SK-N-SH (cell line): ENCODE results near the gene CUBN. TPM values are rescaled to one million over a fixed set of nuclear protein-coding genes. Genes with fewer than 3 reads are reported as not detected.

Experiments used
- CTCF ChIA-PET: fragments of 300-600, 350-600 bp; formaldehyde crosslinking; extraction: SDS; loops from one replicate; lab custom pipeline; 2021; lab: Yijun Ruan, JAX
- POLR2A ChIA-PET: fragments of 350-600 bp; sonication (Branson Sonifier 250); formaldehyde crosslinking; extraction: SDS; loops from one replicate; lab custom pipeline; 2020; ENCODE audit warnings: antibody characterized with exemption, inconsistent platforms; lab: Yijun Ruan, JAX
- DNase-seq: peaks from one replicate; pipeline ENCODE4 v3.0.0; 2012
- H2AFZ ChIP-seq: fragments of 200-600 bp; sonication (generic); 2 replicates; pipeline ENCODE4 v1.8.1; 2016; ENCODE audit warnings: antibody characterized with exemption, mild to moderate bottlenecking, low read depth
- H3F3A ChIP-seq: fragments of 200-600 bp; sonication (generic); replicated peaks from 2 replicates; pipeline ENCODE3; 2016; ENCODE audit warnings: antibody characterized with exemption, mild to moderate bottlenecking; ENCODE audit not compliant: insufficient read depth
- H3K27ac ChIP-seq, 2 experiments: fragments of 200-500 bp in 1 of 2; fragments of 200-600 bp in 1 of 2; sonication (Bioruptor generic) in 1 of 2; sonication (generic), shearing (Covaris generic) in 1 of 2; 2 replicates each; pipeline versions ENCODE4 v1.5.1 to v1.6.1; 2014 to 2016; ENCODE audit warnings: low read depth in 2 of 2, inconsistent platforms in 1 of 2, low read length in 1 of 2, mild to moderate bottlenecking in 1 of 2, mixed read lengths in 1 of 2
- H3K27me3 ChIP-seq: fragments of 200-600 bp; sonication (generic), shearing (Covaris generic); 2 replicates; pipeline ENCODE4 v1.6.1; 2016; ENCODE audit warnings: mixed run types; ENCODE audit not compliant: insufficient read depth
- H3K36me3 ChIP-seq, 2 experiments: fragments of 200-500 bp in 1 of 2; fragments of 200-600 bp in 1 of 2; sonication (Bioruptor generic) in 1 of 2; sonication (generic) in 1 of 2; replicated peaks in 1 of 2; 2 replicates each; pipeline versions ENCODE3 to v1.5.1; 2014 to 2016; ENCODE audit warnings: low read length in 1 of 2, mild to moderate bottlenecking in 1 of 2; ENCODE audit not compliant: insufficient read depth in 2 of 2, control insufficient read depth in 1 of 2
- H3K4me1 ChIP-seq, 2 experiments: fragments of 200-500 bp in 1 of 2; fragments of 200-600 bp in 1 of 2; sonication (Bioruptor generic) in 1 of 2; sonication (generic), shearing (Covaris generic) in 1 of 2; 2 replicates each; pipeline versions ENCODE4 v1.5.1 to v1.6.1; 2014 to 2016; ENCODE audit warnings: low read depth in 1 of 2, low read length in 1 of 2, mixed run types in 1 of 2; ENCODE audit not compliant: insufficient read depth in 2 of 2, control insufficient read depth in 1 of 2
- H3K4me2 ChIP-seq: fragments of 200-600 bp; sonication (generic), shearing (Covaris generic); 2 replicates; pipeline ENCODE4 v1.6.1; 2017; ENCODE audit warnings: mixed run types
- H3K4me3 ChIP-seq, 2 experiments: fragments of 200-500 bp in 1 of 2; fragments of 200-600 bp in 1 of 2; sonication (Bioruptor generic) in 1 of 2; sonication (generic), shearing (Covaris generic) in 1 of 2; 2 replicates each; pipeline versions ENCODE4 v1.5.1 to v1.8.1; 2014 to 2016; ENCODE audit warnings: low read depth in 2 of 2, inconsistent platforms in 1 of 2, low read length in 1 of 2, mild to moderate bottlenecking in 1 of 2, mixed read lengths in 1 of 2, moderate library complexity in 1 of 2
- H3K79me2 ChIP-seq: fragments of 200-600 bp; sonication (generic); 2 replicates; pipeline ENCODE4 v1.8.1; 2017; ENCODE audit warnings: mild to moderate bottlenecking; ENCODE audit not compliant: insufficient read depth
- H3K9ac ChIP-seq: fragments of 200-600 bp; sonication (generic); 2 replicates; pipeline ENCODE4 v1.6.1; 2017; ENCODE audit warnings: mixed run types
- H3K9me2 ChIP-seq: fragments of 200-600 bp; sonication (generic); 2 replicates; pipeline ENCODE4 v1.6.1; 2017; ENCODE audit warnings: mixed run types
- H3K9me3 ChIP-seq: fragments of 200-600 bp; sonication (generic); 2 replicates; pipeline ENCODE4 v1.6.1; 2017; ENCODE audit warnings: mixed run types, mild to moderate bottlenecking, moderate library complexity
- H4K20me1 ChIP-seq: fragments of 200-600 bp; sonication (generic); 2 replicates; pipeline ENCODE4 v1.6.1; 2017; ENCODE audit warnings: mild to moderate bottlenecking, mixed run types; ENCODE audit not compliant: insufficient read depth
- CHD2 ChIP-seq: fragments of 150-350 bp; IDR thresholded peaks from 2 replicates; pipeline ENCODE4 v1.6.1; 2018; ENCODE audit warnings: low read length; ENCODE audit not compliant: partially characterized antibody
- ELF1 ChIP-seq: IDR thresholded peaks from 2 replicates; pipeline ENCODE4 v1.4.0; 2012
- EZH2phosphoT487 ChIP-seq: fragments of 200-600 bp; sonication (generic); IDR thresholded peaks from 2 replicates; pipeline ENCODE4 v1.6.1; 2017; ENCODE audit warnings: low read depth, mixed run types, mild to moderate bottlenecking, antibody characterized with exemption, moderate library complexity, borderline replicate concordance
- FOXM1 ChIP-seq: IDR thresholded peaks from 2 replicates; pipeline ENCODE4 v1.4.0; 2012; ENCODE audit warnings: low read depth, mild to moderate bottlenecking
- GABPA ChIP-seq: IDR thresholded peaks from 2 replicates; pipeline ENCODE4 v1.4.0; 2012; ENCODE audit warnings: low read depth, mild to moderate bottlenecking
- GATA2 ChIP-seq: sonication (generic); formaldehyde crosslinking; IDR thresholded peaks from 2 replicates; pipeline ENCODE4 v1.5.0; 2020; ENCODE audit warnings: mild to moderate bottlenecking, missing genetic modification reagents
- IRF3 ChIP-seq: fragments of 150-350 bp; IDR thresholded peaks from 2 replicates; pipeline ENCODE4 v1.6.1; 2016; ENCODE audit warnings: mild to moderate bottlenecking, low read depth, low read length
- JUND ChIP-seq: IDR thresholded peaks from 2 replicates; pipeline ENCODE4 v1.4.0; 2012
- MEF2A ChIP-seq: IDR thresholded peaks from 2 replicates; pipeline ENCODE4 v1.4.0; 2012; ENCODE audit warnings: low read depth, borderline replicate concordance
- NFIC ChIP-seq: IDR thresholded peaks from 2 replicates; pipeline ENCODE4 v1.4.0; 2012; ENCODE audit warnings: borderline replicate concordance
- PBX3 ChIP-seq: IDR thresholded peaks from 2 replicates; pipeline ENCODE4; 2012
- POLR2AphosphoS5 ChIP-seq: IDR thresholded peaks from 2 replicates; pipeline ENCODE4 v1.6.1; 2012; ENCODE audit warnings: low read depth, low read length
- RFX5 ChIP-seq: IDR thresholded peaks from 2 replicates; pipeline ENCODE4 v1.6.1; 2012; ENCODE audit warnings: mild to moderate bottlenecking, improper control_type of control experiment, low read length
- RXRA ChIP-seq: IDR thresholded peaks from 2 replicates; pipeline ENCODE4 v1.4.0; 2012; ENCODE audit warnings: low read depth, mild to moderate bottlenecking, borderline replicate concordance
- SIN3A ChIP-seq: IDR thresholded peaks from 2 replicates; pipeline ENCODE4 v1.6.1; 2012; ENCODE audit warnings: low read depth, mild to moderate bottlenecking, low read length, moderate library complexity, borderline replicate concordance
- SMC3 ChIP-seq: IDR thresholded peaks from 2 replicates; pipeline ENCODE4 v1.6.1; 2012; ENCODE audit warnings: low read depth, low read length, improper control_type of control experiment
- TAF1 ChIP-seq: IDR thresholded peaks from 2 replicates; pipeline ENCODE4 v1.6.1; 2012; ENCODE audit warnings: low read depth, mild to moderate bottlenecking, low read length, moderate library complexity, borderline replicate concordance
- TCF12 ChIP-seq: IDR thresholded peaks from 2 replicates; pipeline ENCODE4 v1.4.0; 2012
- TEAD4 ChIP-seq: IDR thresholded peaks from 2 replicates; pipeline ENCODE4 v1.4.0; 2012; ENCODE audit warnings: mild to moderate bottlenecking, borderline replicate concordance; ENCODE audit not compliant: insufficient read depth
- YY1 ChIP-seq: IDR thresholded peaks from 2 replicates; pipeline ENCODE4 v1.4.0; 2012; ENCODE audit warnings: low read depth, mild to moderate bottlenecking
- WGBS: methylation state at CpG from one replicate; pipeline ENCODE4 v1.1.6; 2017; ENCODE audit warnings: low lambda C conversion rate; 5-methylcytosine and 5-hydroxymethylcytosine counted together
- polyA plus RNA-seq, 3 experiments: library from polyadenylated mRNA; depleted of rRNA; stranded (reverse); fragments of >200 nt; gene quantifications; 2 replicates each; pipeline ENCODE4 v1.2.3, GENCODE V29; 2012
- TF ChIP-seq, protein P1 (sequence below): fragments of 150-350 bp; IDR thresholded peaks from 2 replicates; pipeline ENCODE4 v1.6.1; 2017; ENCODE audit warnings: antibody characterized with exemption, low read length, low read depth, borderline replicate concordance
- TF ChIP-seq, protein P2 (sequence below): IDR thresholded peaks from 2 replicates; pipeline ENCODE4 v1.4.0; 2012; ENCODE audit warnings: low read depth, borderline replicate concordance
- TF ChIP-seq, protein P3 (sequence below): fragments of 200-600 bp; sonication (generic); IDR thresholded peaks from 2 replicates; pipeline ENCODE4 v1.6.1; 2017; ENCODE audit warnings: antibody characterized with exemption, mild to moderate bottlenecking, moderate library complexity

Gene CUBN
- polyA plus RNA-seq, 1 of the 3 experiments (the other 2 are of a cell fraction) = 2.4 TPM

DNA sequence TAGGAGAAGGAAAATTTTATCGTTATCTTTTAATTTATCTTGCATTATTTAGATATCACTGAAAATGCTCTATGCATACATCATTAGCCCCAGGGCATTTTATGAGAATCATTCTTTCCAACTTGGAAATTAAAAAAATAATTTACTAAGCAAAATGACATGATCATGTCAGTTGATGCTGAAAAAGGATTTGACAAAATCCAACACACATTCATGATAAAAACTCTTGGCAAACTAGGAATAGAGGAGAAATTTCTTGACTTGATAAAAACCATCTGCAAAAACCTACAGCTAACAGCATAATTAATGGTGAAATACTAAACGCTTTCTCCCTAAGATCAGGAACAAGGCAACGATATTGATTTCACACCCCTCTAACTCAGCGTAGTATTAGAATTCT lies 272.2 kb downstream of the CUBN start (continued):
- TF ChIP-seq JUND (peak; percentile 67), IRF3 (no peak), CHD2 (no peak), RXRA (peak; percentile 21; the same call in 1 of the 2 replicates), SIN3A (no peak), GATA2 (CRISPR knock-in tag) (peak; percentile 30; the same call in 1 of the 2 replicates), FOXM1 (peak; percentile 60; the same call in 1 of the 2 replicates), EZH2phosphoT487 (no peak), POLR2AphosphoS5 (peak; percentile 82), GABPA (no peak), NFIC (peak; percentile 69; the same call in 1 of the 2 replicates), TEAD4 (peak; percentile 82; the same call in 1 of the 2 replicates), SMC3 (no peak)
- TF ChIP-seq, protein P1, sequence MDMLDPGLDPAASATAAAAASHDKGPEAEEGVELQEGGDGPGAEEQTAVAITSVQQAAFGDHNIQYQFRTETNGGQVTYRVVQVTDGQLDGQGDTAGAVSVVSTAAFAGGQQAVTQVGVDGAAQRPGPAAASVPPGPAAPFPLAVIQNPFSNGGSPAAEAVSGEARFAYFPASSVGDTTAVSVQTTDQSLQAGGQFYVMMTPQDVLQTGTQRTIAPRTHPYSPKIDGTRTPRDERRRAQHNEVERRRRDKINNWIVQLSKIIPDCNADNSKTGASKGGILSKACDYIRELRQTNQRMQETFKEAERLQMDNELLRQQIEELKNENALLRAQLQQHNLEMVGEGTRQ = no peak
- TF ChIP-seq, protein P2, sequence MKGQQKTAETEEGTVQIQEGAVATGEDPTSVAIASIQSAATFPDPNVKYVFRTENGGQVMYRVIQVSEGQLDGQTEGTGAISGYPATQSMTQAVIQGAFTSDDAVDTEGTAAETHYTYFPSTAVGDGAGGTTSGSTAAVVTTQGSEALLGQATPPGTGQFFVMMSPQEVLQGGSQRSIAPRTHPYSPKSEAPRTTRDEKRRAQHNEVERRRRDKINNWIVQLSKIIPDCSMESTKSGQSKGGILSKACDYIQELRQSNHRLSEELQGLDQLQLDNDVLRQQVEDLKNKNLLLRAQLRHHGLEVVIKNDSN = no peak

DNA sequence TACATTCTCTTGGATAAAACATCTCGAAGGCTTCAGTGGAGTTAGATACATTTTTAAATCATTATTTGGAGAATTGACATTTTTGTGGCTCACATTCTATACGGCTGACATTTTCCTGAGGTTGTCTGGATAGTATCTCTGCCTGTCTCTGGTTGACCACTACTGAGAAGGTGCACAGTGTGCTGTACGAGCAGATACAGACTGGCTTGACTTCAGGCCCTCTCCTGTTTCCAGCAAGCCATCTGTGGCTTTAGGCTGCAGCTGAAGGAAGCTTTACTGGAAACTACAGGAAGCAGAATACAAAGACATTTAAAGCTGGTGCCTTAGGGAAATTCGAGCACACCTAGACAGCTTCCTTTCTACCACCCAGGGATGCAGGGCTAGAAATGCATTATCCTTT lies 273.0 kb downstream of the CUBN start:
- peak overlapping the region; percentile 25 for H3K4me2 ChIP-seq
- H3K27ac ChIP-seq = peak overlapping the region; percentile 80 to 98
- peak overlapping the region; percentile 2; the same call in 1 of the 2 replicates for H2AFZ ChIP-seq
- 4% methylated on average over 4 of the region's 4 CpGs for WGBS
- peak overlapping the region; percentile 57 for H3K9ac ChIP-seq
- peak; percentile 49 for DNase-seq
- ChIA-PET CTCF (interaction anchor here (0.6 to 4.2 kb wide), 12 partner anchors 8 to 400 kb away, joined by 3 to 30 read pairs (median 4); partner anchors contain the start of gene VIM), POLR2A (interaction anchor here (0.9 kb wide), 2 partner anchors 345 to 373 kb away, joined by 3 read pairs; partner anchors contain the start of gene TRDMT1)
- no peaks in the 10 kb centered on the region for H3K36me3 ChIP-seq
- peaks cover 50% of the 10 kb centered on the region for H3F3A ChIP-seq
- H3K9me3 ChIP-seq = no peaks in the 10 kb centered on the region
- no peaks in the 10 kb centered on the region for H3K79me2 ChIP-seq
- no peak overlapping the region for H3K4me3 ChIP-seq
- no peaks in the 10 kb centered on the region for H3K27me3 ChIP-seq
- H3K4me1 ChIP-seq = peaks cover 22 to 28% of the 10 kb centered on the region in 2 experiments; a peak in 3 of 4 replicates
- no peaks in the 10 kb centered on the region for H3K9me2 ChIP-seq
- H4K20me1 ChIP-seq = no peaks in the 10 kb centered on the region
- TF ChIP-seq MEF2A = peak; percentile 94
- TF ChIP-seq TCF12 = peak; percentile 100
- TF ChIP-seq YY1 = peak; percentile 34; the same call in 1 of the 2 replicates
- TF ChIP-seq RFX5 = no peak
- peak; percentile 99 for TF ChIP-seq PBX3
- TF ChIP-seq SIN3A = peak; percentile 79; the same call in 1 of the 2 replicates
- peak; percentile 96 for TF ChIP-seq NFIC
- peak; percentile 79 for TF ChIP-seq GATA2 (CRISPR knock-in tag)
- TF ChIP-seq ELF1 = no peak
- TF ChIP-seq, protein P1 = no peak
- TF ChIP-seq TAF1 = peak; percentile 69
- peak; percentile 99 for TF ChIP-seq FOXM1
- TF ChIP-seq IRF3 = no peak
- no peak for TF ChIP-seq EZH2phosphoT487
- TF ChIP-seq, protein P3, sequence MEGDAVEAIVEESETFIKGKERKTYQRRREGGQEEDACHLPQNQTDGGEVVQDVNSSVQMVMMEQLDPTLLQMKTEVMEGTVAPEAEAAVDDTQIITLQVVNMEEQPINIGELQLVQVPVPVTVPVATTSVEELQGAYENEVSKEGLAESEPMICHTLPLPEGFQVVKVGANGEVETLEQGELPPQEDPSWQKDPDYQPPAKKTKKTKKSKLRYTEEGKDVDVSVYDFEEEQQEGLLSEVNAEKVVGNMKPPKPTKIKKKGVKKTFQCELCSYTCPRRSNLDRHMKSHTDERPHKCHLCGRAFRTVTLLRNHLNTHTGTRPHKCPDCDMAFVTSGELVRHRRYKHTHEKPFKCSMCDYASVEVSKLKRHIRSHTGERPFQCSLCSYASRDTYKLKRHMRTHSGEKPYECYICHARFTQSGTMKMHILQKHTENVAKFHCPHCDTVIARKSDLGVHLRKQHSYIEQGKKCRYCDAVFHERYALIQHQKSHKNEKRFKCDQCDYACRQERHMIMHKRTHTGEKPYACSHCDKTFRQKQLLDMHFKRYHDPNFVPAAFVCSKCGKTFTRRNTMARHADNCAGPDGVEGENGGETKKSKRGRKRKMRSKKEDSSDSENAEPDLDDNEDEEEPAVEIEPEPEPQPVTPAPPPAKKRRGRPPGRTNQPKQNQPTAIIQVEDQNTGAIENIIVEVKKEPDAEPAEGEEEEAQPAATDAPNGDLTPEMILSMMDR = no peak
